AML-193 (cell line): ENCODE results near the gene WNT16.
"Not testable (repeated sequence)": the region's sequence is repeated elsewhere in the genome, so short reads cannot be mapped to it uniquely, and the experiment has no call there.

Experiments
- DNase-seq, 2 experiments: peaks; one replicate each; lab custom pipeline; 2025; lab: John Stamatoyannopoulos, UW

Gene WNT16, protein sequence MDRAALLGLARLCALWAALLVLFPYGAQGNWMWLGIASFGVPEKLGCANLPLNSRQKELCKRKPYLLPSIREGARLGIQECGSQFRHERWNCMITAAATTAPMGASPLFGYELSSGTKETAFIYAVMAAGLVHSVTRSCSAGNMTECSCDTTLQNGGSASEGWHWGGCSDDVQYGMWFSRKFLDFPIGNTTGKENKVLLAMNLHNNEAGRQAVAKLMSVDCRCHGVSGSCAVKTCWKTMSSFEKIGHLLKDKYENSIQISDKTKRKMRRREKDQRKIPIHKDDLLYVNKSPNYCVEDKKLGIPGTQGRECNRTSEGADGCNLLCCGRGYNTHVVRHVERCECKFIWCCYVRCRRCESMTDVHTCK

DNA sequence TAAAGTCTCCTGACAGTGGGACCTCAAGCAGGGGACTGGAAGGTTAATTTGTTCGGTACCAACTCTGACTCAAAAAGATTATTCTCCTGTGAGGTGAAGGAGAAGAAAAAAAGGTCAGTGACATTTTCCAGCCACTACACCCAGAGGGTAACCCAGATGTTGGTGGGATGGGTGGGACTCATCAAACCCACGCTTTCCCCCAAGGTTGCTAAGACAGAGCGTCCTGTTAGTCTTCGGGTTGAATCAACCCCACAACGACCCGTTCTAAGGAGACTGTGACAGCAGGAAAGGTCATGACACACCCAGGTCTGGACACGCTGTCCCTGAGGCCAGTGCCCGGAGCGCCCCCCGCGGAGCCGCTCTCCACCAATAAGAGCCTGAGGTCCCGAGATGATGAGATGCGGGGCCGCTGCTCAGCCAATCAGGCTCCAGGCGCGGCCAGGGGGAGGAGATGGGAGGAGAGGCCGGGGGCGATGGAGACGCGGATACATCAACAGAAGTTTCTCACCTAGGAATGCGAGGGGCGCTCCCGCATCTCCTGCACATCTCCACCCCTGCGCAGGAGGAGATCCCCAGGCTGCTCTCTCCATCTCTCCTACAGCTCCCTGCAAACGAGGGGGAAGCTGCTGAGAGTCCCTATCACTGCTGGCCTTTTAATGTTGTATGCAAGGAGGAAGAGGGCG lies at the start of gene WNT16:
Gene WNT16, plus strand, starts transcription at position 493 of the 683 bp plus-strand sequence. CDS start 293 bp downstream, outside the sequence.
- DNase-seq = no peak

DNA sequence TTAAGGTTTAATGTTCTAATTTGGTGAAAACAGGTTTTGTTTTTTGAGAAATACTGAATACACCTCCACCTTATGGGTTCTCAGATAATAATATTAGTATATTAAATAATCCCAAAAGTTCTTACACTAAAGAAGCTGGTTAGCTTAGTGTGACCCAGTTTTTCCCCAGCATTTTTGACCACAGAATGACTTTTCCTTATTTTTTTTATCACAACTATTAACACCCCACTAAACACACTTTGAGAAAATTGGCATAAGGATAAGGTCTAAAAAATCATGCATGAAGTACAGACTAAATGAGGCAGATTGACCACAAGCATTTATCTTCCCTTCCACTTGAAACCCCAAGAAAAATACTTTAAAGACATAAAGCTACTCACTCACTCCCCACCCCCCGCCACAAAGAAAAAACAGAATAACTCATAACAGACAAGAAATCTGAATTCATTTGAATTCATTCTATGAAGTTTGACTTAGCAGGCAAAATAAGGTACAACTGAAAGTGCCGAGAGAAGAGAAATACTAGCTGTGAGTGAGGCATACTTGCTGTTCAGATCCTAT lies 49.7 kb upstream of the WNT16 start:
- no peak for DNase-seq

DNA sequence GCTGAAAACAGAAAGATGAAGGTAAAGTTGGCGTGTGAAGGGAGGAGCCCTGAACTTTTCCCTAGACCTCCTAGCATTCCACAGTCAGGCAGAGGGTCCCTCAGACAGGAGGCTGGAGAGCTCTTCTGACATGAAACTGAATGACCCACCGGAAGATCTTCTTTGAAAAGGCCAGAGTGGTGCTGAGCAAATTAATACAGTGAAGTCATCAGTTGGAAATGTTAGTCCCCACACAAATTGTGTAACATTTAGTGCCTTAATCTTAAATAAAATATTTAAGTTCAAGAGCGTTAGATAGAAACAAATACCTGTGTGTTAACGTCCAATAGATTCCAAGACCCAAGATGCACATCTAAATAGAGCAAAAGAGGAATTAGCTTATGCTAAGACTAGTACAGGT lies 49.0 kb upstream of the WNT16 start:
- no peak for DNase-seq

DNA sequence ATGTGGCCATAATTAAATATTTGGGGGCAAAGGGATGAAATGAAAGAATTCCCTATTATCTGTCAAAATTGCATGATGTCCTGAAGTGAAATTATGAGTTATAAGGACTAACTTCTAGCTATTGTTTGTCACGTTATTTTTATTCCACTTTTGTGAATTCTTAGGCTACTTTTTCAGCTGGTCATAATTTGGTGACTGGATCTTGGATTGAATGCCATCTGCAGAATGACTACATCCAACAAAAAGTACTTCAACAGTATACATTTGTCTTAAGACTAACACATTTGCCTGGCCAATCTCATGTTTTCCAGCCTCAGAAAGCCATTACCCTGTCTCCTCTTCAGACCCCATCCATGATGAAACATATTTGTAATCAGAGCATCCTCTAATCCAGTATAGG lies 48.1 kb upstream of the WNT16 start:
- no peak for DNase-seq

DNA sequence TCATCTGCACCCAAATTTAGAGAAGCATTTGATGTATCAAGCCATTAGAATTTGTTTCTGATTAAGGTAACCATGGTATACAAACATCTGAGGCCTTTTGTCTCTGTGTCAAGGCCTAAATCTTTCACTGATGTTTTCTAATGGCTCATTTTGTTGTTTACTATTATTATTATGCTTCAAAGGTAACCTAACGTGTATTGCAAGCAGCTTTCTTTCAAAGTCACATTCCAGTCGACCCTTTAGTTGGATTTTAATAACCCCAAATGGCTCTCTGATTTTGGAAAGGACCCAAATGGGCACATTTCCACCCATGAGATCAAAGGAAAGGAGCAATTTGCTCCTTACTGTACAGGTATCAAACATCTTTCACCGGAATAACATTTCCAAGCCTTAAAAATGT lies 46.7 kb upstream of the WNT16 start:
- no peak for DNase-seq

DNA sequence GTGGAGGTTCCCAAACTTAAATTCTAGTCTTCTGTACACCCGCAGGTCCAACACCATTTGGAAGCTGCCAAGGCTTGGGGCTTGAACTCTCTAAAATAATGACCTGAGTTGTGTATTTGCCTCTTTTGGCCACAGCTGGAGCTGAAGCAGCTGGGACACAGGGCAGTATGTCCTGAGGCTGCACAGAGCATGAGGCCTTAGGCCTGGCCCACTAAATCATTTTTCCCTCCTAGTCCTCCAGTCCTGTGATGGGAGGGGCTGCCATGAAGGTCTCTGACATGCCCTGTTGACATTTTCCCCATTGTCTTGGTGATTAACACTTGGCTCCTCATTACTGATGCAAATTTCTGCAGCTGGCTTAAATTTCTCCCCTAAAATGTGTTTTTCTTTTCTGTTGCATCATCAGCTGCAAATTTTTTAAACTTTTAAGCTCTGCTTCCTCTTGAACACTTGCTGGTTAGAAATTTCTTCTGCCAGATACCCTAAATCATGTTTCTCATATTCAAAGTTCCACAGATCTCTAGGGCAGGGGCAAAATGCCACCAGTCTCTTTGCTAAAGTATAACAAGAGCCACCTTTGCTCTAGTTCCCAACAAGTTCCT lies 43.6 kb upstream of the WNT16 start:
- no peak for DNase-seq

DNA sequence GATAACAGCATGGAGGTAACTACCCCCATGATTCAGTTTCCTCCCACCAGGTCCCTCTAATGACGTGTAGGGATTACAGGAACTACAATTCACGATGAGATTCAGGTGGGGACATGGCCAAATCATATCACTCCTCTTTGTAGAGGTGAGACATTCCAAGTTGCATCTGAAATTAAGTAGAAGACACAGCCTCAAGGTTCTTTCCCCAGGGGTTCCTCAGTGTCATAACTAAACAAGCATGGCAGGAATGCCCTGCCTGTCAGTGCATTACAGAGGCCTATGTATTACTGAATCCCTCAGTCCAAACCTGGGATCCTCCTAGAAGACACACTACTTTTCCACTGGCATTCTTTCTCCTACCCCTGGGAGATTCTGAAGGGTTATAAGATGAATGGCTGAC lies 42.6 kb upstream of the WNT16 start:
- DNase-seq = no peak

DNA sequence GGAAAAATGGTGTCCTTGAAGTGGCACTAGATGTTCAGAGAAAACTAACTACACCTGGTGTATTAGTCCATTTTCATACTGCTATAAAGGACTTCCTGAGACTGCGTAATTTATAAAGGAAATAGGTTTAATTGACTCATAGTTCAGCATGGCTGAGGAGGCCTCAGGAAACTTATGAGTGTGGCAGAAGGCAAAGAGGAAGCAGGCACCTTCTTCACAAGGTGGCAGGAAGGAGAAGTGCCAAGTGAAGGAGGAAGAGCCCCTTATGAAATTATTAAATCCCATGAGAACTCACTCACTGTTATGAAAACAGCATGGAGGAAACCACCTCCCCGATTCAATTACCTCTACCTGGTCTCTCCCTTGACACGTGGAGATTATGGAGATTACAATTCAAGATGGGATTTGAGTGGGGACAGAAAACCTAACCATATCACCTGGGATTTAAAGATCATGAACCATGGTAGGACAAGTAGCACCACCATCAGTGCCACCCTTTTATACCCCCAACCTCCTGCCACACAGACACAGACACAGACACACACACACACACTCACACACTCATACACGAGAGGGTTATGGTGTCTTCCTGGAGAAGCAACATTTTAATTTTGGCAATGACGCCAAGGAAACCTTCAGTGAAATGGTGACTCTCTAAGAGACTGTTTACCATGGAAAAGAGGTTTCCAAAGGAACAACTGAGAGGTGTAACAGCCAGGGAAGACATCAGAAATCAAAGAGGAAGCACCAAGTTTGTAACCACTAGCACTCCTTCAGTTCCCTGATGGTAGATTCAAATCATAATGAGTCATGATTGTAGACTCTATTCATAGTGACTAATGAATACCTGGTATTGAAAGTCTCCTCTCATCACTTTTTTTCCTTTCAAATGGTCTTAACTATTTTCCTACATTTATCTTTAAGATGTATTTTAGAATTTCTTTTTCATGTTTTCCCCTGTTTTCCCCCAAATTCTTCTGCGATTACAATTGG lies 41.8 kb upstream of the WNT16 start:
- DNase-seq = peak in 1 of 2 experiments; percentile 1

DNA sequence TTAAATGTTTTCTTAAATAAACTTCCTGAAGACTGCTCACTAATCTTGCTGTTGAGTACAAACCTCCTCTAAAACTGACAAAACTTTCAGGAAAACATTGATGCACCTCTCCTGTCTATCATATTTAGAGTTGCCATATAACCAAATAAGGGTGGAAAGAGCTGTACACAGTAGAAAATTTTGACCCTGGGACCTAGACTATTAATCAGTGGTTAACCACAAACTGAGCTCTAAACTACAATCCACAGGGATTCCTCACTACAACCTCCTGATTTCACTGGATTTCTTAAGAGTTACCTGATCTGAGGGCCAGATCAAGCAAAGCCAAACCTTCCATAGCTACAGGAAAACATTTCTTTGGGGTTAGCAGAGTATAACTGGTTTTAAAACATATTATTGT lies 39.9 kb upstream of the WNT16 start:
- no peak for DNase-seq

DNA sequence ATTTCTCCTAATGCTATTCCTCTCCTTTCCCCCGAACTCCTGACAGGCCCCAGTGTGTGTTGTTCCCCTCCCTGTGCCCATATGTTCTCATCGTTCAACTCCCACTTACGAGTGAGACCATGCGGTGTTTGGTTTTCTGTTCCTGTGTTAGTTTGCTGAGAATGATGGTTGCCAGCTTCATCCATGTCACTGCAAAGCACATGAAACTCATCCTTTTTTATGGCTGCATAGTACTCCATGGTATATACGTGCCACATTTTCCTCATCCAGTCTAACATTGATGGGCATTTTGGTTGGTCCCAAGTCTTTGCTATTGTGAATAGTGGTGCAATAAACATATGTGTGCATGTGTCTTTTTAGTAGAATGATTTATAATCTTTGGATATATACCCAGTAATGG lies 38.9 kb upstream of the WNT16 start:
- DNase-seq = not testable (repeated sequence)

DNA sequence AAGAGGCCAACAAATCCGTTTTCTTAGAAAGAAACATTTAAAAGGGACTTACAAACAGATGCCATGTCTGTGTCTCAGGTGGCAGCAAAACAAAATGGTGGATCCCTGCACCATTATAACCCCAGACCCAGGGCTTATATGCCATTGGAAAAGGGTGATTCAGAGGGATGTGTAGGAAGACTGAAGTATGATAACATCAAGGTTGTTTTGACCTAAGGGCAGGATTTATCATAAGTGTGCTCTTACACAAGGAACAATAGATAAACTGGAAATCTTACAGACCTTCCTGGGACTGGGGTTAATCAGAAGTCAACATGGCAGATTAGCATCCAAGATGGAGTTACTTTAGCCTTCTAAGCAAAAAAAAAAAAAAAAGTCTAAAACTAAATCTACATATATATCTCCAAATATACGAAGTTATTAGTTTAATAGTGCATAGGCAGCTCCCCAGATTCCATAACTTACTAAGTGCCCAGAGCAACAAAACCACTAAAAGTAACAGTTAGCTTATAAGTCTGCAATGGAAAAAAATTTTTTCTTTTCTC lies 34.3 kb upstream of the WNT16 start:
- DNase-seq = no peak

DNA sequence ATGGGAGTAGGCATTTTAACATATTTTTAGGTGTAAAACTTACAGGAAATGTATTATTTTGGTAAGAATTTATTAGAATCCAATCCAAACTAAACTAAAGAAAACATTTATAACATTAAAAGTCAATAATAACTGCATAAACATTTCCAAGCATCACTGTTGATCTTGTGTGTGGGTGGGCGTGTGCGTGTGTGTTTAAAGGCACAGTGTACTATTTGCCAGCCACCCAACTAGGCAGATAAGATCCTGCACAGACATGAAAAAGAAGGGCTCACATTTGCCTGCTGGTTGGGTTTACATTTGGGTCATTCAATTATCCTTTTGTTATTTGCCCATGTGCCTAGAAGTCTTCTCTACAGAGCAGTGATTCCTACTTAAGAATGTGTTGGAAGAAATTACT lies 31.0 kb upstream of the WNT16 start:
- DNase-seq = no peak

DNA sequence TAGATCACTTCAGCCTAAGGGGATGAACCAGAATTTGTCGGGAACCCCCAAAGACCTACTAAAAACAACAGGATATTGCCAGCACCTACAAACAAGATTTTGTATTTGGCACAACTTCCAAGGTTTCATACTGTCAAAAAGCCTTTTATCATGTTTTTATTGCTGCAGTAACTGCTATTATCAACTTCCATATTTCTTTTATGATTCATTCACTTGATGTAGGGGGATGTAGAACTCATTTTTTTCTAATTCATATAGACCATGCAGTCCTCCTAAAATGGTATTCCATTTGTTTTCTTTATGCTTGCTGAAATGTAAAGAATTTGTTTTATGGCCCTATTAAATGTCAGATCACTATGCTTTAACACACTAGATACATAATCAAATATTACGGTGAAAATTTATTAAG lies 30.0 kb upstream of the WNT16 start:
- DNase-seq = no peak

DNA sequence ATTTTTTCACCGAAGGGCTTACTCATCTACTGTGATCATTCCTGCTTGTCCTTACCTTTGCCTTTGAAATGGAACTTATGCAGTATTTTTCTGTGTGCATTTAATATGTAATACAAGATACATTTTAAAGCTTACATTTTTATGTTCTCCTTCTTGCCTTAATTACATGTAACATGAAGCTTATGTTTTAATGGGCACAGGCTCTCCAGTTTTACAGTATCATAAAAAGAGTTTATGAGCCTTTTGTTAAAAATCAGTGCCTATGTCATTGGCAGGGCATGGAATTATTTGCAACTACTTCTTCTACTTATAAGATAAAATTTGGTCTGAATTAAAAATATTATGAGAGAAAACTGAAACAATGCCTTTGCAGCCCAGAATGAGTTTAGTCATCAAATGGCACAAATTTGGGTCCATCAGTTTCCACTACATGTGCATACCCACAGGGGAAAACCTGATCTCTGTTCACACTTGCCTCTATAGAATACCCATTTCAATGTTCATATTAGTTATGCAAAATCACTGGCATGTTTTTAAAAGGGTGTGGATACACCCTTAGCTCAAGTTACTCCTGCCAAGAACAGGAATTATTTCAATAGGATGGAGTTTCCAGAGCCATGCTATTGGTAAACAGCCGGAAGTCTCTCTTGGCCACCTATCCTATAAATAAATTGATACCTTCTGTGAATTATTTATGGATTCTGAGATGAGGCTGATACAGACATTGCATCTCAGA lies 27.9 kb upstream of the WNT16 start:
- DNase-seq = no peak

DNA sequence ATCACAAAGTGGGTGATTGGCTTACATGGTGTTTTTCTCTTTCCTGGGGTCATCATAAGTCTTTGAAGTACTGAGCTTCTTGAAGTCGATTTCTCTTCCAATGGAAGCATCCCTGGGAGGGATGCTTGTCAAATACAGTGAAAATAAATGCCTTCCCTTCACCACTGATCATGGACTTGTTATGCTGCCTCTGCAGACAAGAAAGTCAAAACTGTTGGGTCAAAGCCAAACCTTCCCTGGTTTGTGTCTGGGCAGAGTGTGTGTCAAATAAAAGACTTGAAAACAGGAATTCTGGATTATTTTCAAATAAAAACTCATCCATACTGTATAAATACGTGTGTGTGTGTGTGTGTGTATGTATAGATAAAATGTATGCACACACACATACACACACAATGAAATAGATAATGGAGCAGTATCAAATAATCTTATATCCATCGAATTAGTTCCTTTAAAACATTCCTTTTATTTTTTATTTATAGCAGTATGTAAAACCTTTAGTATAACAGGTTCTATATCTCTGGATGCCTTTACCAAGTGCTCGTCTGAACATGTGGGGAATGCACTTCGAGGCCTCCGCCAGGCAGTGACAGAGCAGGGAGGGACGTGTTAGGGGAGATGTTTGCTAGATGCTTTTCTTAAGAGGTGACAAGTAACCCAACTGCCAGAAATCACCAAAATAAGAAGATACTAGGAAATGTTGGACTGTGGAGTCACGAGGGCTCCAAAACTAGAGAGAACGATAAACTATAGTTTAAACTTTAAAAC lies 27.2 kb upstream of the WNT16 start:
- no peak for DNase-seq

DNA sequence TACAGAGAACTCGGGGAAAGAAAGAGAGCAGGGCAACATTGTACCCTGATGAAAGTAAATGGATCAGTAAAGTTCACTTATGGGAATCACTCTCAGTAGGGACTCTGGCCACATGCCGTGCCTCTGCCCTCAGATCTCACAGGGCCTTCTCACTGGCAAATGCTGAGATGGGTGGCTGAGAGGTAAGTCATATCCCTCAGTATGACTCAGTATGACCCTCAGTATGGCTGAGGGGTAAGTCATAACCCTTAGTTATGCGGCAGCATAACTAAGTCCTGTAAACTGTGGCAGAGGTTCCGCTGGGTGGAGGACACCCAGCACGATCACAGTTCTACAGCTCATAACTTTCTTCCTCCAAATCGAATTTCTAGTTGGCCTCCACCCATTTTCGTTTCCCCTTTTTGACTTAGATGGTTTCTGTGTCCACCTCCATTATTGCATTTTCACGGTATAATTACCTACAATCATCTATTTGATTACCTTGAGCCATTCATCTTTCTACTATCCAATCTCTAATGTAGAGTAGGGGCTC lies 26.5 kb upstream of the WNT16 start:
- no peak for DNase-seq

DNA sequence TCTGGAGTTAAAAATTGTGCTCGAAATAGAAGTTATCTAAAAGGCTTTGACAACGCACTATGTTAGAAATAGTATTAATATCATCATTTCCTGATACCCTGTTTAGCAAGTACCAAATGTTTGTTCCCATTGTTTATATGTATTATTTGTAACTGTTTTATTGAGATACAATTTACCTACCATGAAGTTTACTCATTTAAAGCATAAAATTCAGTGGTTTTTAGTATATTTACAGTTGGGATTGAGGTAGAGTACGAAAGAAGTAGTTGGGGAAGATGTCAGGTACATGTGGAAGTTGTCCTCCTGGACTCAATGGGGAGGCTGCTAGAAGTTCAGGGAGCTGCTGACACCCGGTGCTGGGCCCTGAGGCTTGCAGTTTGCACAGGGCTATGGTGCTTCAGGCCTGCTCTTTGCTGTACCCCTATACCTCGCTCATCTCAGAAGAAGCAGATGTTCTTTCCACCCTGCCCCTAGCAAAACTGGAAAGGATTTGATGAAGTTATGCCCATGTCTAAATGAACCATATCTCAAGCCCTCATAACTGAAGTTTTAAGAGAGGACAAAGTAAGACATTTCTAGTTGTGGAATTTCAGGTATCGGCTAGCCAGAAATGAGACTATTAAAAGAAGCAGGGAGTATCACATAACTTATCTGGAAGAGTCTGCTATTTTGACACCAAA lies 25.2 kb upstream of the WNT16 start:
- no peak for DNase-seq

DNA sequence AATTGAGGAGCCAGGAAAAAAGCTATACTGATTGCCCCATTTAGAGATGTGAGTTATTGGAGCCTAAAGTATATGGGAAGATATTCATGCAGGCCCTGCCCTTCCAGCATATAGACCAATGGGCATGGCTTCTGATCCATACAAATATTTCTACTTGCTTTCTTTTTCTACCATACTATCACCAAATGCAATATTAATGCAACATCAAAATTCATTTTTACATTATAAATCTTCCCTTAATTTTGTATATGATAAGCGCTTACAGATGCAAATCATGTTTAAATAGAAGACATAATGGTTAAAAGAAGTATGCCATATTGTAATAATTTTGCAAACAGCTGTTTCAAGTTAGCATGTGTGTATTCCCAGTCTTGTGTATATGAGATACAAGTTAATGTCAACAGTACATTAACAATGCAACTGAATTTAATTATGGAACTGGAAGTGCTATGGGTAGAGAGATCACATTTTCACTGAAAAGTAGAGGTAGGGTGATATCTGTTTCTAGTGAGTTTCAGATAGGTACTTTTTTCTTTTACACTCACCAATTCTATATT lies 24.6 kb upstream of the WNT16 start:
- no peak for DNase-seq

DNA sequence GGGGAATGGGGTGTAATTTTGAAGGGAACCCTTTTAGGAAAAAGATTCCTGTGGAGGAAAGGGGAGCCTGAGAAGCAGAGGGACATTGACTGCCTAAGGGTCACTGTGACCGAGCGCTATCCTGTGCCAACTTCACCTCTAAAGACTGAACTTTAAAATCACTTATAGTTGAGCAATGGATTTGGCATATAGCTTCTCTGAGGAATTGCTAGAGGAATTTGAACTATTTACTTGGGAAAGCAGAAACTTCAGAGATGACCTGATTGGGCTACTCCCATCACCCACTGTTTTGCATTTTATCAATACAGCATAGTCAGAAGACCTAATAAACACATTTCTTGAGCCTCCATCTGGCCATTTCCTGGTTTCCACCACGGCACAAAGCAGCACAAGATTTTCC lies 23.7 kb upstream of the WNT16 start:
- no peak for DNase-seq
